Peyer's patch (tissue), 4 donors: Measurements from ENCODE around the gene RAPH1. TPM values are rescaled to one million over a fixed set of nuclear protein-coding genes. Genes with fewer than 3 reads are reported as not detected.
"Not testable (repeated sequence)": the region's sequence is repeated elsewhere in the genome, so short reads cannot be mapped to it uniquely, and the experiment has no call there.

Experiments used
- DNase-seq, 3 donors: peaks; one replicate each; pipeline ENCODE4 v3.0.0-alpha.2; 2017 to 2019
- H3K27ac ChIP-seq, 4 donors: fragments of 200-600 bp; sonication (generic); one replicate each; pipeline ENCODE4 v1.5.1; 2016 to 2019
- H3K27me3 ChIP-seq, 2 donors: fragments of 200-600 bp; sonication (generic); one replicate each; pipeline ENCODE4 v1.5.1; 2019
- H3K36me3 ChIP-seq, 3 donors: fragments of 200-600 bp; sonication (generic); one replicate each; pipeline ENCODE4 v1.5.1; 2016 to 2019
- H3K4me1 ChIP-seq, 4 donors: fragments of 200-600 bp; sonication (generic); one replicate each; pipeline ENCODE4 v1.5.1; 2016 to 2019
- H3K4me3 ChIP-seq, 4 donors: fragments of 200-600 bp; sonication (generic); 1 replicate in 3 of 4; 2 replicates in 1 of 4; pipeline ENCODE4 v1.5.1; 2016 to 2019; ENCODE audit warnings: mild to moderate bottlenecking in 1 of 4
- H3K9me3 ChIP-seq, 4 donors: fragments of 200-600 bp; sonication (generic); one replicate each; pipeline ENCODE4 v1.5.1; 2016 to 2019; ENCODE audit warnings: mild to moderate bottlenecking in 1 of 4
- POLR2A ChIP-seq, 2 donors: fragments of 450-650 bp; IDR thresholded peaks; one replicate each; pipeline ENCODE4 v1.5.1; 2017; ENCODE audit warnings: antibody characterized with exemption in 2 of 2, mild to moderate bottlenecking in 2 of 2, moderate library complexity in 2 of 2
- total RNA-seq, 4 donors: library from RNA; depleted of rRNA; stranded (reverse); fragments of >200 nt; gene quantifications; one replicate each; pipeline ENCODE4 v1.1.0, GENCODE V29; 2016
- TF ChIP-seq, protein P1 (sequence below), 6 experiments: fragments of 450-650 bp in 4 of 6; fragments of 200-600 bp in 2 of 6; sonication (generic) in 1 of 6; IDR thresholded peaks; one replicate each; pipeline ENCODE4 v1.5.1; 2017 to 2019; ENCODE audit warnings: antibody characterized with exemption in 6 of 6, mild to moderate bottlenecking in 3 of 6, moderate library complexity in 1 of 6

RAPH1 gene
- total RNA-seq, 4 donors from 2014 or later = 31.4 to 103 (median 45.9) TPM

DNA sequence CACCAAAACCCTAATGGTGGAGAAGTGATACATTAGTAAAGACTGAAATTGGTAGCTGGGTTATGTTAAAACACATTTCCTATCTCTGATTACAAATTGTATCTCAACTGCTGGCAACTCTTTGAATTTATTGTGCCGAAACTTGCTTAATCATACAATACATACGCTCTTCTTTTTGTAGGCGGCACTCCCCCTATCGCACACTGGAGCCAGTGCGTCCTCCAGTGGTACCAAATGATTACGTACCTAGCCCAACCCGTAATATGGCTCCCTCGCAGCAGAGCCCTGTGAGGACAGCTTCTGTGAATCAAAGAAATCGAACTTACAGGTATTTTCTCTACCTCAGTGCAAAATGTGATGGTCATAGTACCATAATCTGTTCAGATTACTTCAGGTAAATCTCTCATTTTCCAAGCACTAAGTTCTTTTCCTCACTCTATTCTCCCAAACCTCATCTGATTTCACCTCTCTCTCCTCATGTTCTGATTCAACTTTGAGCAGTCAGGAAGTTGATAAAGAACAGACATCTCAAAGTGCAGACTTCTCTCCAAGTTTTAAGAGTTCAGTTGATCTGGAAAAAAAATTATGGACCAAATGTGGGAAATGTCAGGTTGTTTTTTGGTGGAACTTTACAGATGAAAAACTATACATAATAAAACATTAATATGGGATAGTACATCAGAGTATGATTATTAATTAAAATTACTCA lies 140.4 kb downstream of the RAPH1 start:
- Histone ChIP-seq H3K36me3 (peaks cover 0 to 4% (median 0%) of the 10 kb centered on the region in 3 donors), H3K4me1 (no peaks in the 10 kb centered on the region), H3K27me3 (no peaks in the 10 kb centered on the region), H3K9me3 (no peaks in the 10 kb centered on the region), H3K4me3 (no peak overlapping the region), H3K27ac (no peak overlapping the region)
- TF ChIP-seq, protein P1, sequence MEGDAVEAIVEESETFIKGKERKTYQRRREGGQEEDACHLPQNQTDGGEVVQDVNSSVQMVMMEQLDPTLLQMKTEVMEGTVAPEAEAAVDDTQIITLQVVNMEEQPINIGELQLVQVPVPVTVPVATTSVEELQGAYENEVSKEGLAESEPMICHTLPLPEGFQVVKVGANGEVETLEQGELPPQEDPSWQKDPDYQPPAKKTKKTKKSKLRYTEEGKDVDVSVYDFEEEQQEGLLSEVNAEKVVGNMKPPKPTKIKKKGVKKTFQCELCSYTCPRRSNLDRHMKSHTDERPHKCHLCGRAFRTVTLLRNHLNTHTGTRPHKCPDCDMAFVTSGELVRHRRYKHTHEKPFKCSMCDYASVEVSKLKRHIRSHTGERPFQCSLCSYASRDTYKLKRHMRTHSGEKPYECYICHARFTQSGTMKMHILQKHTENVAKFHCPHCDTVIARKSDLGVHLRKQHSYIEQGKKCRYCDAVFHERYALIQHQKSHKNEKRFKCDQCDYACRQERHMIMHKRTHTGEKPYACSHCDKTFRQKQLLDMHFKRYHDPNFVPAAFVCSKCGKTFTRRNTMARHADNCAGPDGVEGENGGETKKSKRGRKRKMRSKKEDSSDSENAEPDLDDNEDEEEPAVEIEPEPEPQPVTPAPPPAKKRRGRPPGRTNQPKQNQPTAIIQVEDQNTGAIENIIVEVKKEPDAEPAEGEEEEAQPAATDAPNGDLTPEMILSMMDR (IDR thresholded peaks at IDR 0.05) = no peak
- TF ChIP-seq POLR2A (IDR thresholded peaks at IDR 0.05) = no peak
- no peak for DNase-seq

DNA sequence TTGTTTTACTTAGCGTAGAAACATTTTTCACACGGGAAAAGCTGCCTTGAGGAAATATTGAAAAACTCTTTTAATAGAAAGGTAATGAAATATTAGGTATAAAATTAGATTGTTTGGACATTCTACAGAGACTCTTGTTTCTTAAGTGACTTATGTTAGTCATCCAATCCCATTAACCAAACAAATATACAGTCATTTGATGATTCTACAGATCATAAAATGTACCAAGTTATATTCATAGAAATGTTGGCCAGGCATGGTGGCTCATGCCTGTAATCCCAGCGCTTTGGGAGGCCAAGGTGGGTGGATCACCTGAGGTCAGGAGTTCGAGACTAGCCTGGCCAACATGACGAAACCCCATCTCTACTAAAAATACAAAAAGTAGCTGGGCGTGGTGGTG lies 146.9 kb downstream of the RAPH1 start:
- not testable (repeated sequence) for DNase-seq, H3K36me3 ChIP-seq, H3K4me1 ChIP-seq, H3K27me3 ChIP-seq, H3K4me3 ChIP-seq, H3K27ac ChIP-seq, H3K9me3 ChIP-seq

DNA sequence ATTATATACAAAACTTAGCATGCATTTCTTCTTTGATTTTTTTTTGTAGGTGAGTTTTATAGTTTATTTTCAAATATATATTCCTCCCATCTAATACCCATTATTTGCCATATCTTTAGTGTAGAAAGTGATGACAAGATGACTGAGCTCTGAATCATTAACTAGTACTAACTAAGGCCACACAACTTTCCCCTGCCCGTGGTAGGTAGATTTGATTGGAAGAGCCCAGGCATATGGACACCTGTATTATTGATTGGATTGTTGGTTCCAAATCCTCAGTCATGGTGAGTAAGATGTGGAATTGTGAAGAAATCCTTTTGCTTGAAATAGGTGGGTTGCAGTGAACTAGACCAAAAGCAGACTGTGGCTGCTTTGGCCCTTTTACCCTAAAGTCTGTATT lies 152.1 kb downstream of the RAPH1 start:
- Histone ChIP-seq H3K4me3 (no peak overlapping the region), H3K36me3 (no peaks in the 10 kb centered on the region), H3K4me1 (no peaks in the 10 kb centered on the region), H3K27ac (no peak overlapping the region), H3K9me3 (no peaks in the 10 kb centered on the region), H3K27me3 (no peaks in the 10 kb centered on the region)
- TF ChIP-seq POLR2A (IDR thresholded peaks at IDR 0.05) = no peak
- TF ChIP-seq, protein P1 (IDR thresholded peaks at IDR 0.05) = no peak
- DNase-seq = no peak

DNA sequence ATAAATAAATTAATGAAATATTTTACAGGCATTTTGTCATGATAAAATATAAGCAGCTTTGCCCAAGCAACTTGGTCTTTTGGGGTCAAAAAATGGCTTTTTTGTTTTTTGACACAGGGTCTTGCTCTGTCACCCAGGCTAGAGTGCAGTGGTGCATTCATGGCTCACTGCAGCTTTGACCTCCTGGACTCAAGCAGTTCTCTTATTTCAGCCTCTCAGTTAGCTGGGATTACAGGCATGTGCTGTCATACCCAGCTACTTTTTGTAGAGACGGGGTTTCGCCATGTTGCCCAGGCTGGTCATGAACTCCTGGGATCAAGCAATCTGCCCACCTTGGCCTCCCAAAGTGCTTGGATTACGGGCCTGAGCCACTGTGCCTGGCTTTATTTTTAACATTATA lies 155.9 kb downstream of the RAPH1 start:
- Histone ChIP-seq H3K4me3 (no peak overlapping the region), H3K36me3 (no peaks in the 10 kb centered on the region), H3K27ac (no peak overlapping the region), H3K27me3 (no peaks in the 10 kb centered on the region), H3K4me1 (no peaks in the 10 kb centered on the region), H3K9me3 (no peaks in the 10 kb centered on the region)
- DNase-seq = no peak
- no peak for TF ChIP-seq POLR2A (IDR thresholded peaks at IDR 0.05)
- TF ChIP-seq, protein P1 (IDR thresholded peaks at IDR 0.05) = no peak

DNA sequence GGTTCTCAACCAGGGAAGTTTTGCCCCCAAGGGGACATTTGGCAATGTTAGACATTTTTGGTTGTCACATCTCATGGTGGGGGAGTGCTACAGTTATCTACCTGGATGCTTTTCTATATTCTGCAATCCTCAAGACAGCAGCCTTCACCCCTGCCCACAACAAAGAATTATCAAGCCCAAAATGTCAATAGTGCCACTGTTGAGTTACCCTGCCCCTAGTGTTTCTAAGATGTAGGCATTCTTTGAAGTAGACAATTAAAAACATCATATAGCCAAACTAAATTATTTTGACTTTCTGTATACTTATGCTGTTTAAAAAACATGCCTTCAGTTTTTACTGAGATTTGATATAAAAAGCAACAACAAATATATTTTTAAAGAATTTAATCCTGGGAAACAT lies 158.9 kb downstream of the RAPH1 start:
- H3K27ac ChIP-seq = no peak overlapping the region

DNA sequence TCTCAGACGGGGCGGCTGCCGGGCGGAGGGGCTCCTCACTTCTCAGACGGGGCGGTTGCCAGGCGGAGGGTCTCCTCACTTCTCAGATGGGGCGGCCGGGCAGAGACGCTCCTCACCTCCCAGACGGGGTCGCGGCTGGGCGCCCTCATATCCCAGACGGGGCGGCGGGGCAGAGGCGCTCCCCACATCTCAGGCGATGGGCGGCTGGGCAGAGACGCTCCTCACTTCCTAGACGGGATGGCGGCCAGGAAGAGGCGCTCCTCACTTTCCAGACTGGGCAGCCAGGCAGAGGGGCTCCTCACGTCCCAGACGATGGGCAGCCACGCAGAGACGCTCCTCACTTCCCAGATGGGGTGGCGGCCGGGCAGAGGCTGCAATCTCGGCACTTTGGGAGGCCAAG lies 162.4 kb downstream of the RAPH1 start:
- DNase-seq, H3K27me3 ChIP-seq, H3K36me3 ChIP-seq, H3K4me3 ChIP-seq, H3K4me1 ChIP-seq, H3K9me3 ChIP-seq, H3K27ac ChIP-seq: not testable (repeated sequence)

More for the DNA sequence above, 158.9 kb downstream of the RAPH1 start:
- Histone ChIP-seq H3K9me3 (no peaks in the 10 kb centered on the region), H3K4me1 (no peaks in the 10 kb centered on the region), H3K4me3 (no peak overlapping the region), H3K36me3 (no peaks in the 10 kb centered on the region), H3K27me3 (no peaks in the 10 kb centered on the region)
- DNase-seq = no peak
- no peak for TF ChIP-seq POLR2A (IDR thresholded peaks at IDR 0.05)
- TF ChIP-seq, protein P1 (IDR thresholded peaks at IDR 0.05) = no peak
